ENCODE data around the gene GSTO2. TPM values are rescaled to one million over a fixed set of nuclear protein-coding genes. Genes with fewer than 3 reads are reported as not detected.

Gene GSTO2
- total and polyA plus RNA-seq, 5 experiments from 2014 or later: 0.15 to 2.0 (median 1.4) TPM

DNA sequence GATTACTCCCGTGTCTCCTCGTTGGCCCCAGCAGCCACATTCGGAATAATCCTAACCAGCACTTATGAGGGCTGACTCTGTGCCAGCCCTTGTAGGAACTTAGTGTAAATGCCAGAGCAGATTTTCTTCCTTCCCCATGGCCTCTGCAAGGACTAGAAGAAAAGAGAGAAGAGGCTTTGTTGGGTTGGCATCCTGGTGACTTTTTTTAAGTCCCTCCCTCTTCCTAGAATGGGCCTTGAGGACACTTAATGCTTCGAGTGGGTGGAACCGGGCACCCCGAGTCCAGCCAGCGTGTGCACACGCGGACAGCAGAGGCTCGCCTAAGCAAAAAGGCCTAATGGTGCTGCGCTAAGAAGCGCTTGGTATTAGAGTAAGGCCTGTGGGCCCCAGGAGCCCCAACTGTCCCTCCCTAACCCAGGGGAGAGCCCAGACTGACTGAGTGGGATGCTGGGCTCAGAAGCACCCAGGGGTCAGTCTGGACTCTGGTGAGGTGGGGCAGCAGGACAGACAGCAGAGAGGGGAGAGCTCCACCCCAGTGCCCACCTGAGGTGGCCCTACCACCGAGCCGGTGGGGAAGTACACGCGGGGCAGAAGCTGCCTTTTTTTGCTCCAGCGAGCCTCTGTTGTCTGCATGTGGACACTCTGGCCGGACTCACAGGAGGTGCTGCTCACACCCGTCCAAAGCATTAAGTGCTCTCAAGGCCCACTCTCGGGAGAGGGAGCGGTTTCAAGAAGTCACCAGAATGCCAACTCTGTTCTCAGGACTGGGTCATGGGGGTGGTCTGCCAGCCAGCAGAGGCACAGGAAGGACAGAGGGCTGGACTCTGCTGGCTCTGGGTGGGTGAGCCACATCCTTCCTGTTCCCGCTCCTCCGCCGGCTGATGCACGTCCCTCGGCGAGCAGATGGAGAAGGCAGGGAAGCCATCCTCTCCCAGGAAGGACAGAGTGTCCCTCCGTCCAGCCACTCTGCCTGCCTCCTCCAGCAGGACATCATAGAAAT lies 56.8 kb downstream of the GSTO2 start:
- Mint-ChIP-seq H3K9me3 (no peaks in the 10 kb centered on the region), H3K4me3 (peak overlapping the region; percentile 38 to 89 (median 84)), H3K27ac (peak overlapping the region; percentile 86 to 100 (median 94)), H3K36me3 (peaks cover 0 to under 1% (median 0%) of the 10 kb centered on the region in 3 donors), H3K27me3 (peaks cover 0 to 2% (median 0%) of the 10 kb centered on the region in 5 donors), H3K4me1 (peaks cover 61 to 100% (median 100%) of the 10 kb centered on the region in 4 donors)
- DNase-seq: no peak
- no peak for ATAC-seq
- POLR2A ChIA-PET: interaction anchor here (0.7 to 5.6 kb wide), 4 partner anchors 12 to 18 kb away, joined by 3 to 47 read pairs (median 18); partner anchors contain the start of gene ITPRIP

DNA sequence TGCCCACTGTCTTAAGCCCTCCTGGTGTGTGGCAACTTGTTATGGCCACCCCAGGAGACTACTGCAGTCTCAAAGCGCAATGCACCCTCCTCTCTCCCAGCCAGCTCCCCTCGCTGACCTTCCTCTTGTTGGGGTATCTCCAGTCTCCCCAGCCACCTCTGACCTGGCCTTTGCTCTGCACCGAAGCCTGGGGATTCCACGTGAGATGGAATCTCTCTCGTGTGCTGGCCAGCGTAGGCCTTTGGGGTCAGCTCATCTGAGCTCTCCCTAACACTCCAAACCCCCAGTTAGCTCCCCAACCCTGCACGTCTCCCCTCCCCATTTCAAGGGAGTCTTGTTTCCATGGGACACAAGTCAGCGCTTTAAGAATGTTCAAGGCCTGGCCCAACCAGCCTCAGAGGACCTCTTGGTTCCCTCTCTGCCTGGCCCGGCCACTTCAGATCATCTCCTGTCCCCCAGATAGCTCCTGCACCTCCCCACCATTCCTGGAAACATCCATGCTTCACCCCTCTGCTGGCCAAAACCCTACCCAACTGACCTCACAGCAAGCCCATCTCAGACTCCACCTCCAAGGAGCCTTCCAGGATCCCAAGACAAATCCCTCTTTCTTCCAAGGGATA lies 58.1 kb downstream of the GSTO2 start:
- no peaks in the 10 kb centered on the region for H3K9me3 Mint-ChIP-seq
- peak overlapping the region; percentile 46 to 89 (median 84) for H3K4me3 Mint-ChIP-seq
- no peak for DNase-seq
- H3K4me1 Mint-ChIP-seq: peaks cover 64 to 100% (median 99%) of the 10 kb centered on the region in 4 donors
- ATAC-seq: no peak
- H3K27me3 Mint-ChIP-seq: peaks cover 0 to 2% (median 0%) of the 10 kb centered on the region in 5 donors
- peak overlapping the region; percentile 80 to 100 (median 93) for H3K27ac Mint-ChIP-seq
- POLR2A ChIA-PET: interaction anchor here (1.0 to 5.6 kb wide), 5 partner anchors 11 to 58 kb away, joined by 3 to 47 read pairs (median 4); partner anchors contain the start of genes GSTO2 and ITPRIP
- peaks cover 0 to 10% (median 0%) of the 10 kb centered on the region in 3 donors for H3K36me3 Mint-ChIP-seq

DNA sequence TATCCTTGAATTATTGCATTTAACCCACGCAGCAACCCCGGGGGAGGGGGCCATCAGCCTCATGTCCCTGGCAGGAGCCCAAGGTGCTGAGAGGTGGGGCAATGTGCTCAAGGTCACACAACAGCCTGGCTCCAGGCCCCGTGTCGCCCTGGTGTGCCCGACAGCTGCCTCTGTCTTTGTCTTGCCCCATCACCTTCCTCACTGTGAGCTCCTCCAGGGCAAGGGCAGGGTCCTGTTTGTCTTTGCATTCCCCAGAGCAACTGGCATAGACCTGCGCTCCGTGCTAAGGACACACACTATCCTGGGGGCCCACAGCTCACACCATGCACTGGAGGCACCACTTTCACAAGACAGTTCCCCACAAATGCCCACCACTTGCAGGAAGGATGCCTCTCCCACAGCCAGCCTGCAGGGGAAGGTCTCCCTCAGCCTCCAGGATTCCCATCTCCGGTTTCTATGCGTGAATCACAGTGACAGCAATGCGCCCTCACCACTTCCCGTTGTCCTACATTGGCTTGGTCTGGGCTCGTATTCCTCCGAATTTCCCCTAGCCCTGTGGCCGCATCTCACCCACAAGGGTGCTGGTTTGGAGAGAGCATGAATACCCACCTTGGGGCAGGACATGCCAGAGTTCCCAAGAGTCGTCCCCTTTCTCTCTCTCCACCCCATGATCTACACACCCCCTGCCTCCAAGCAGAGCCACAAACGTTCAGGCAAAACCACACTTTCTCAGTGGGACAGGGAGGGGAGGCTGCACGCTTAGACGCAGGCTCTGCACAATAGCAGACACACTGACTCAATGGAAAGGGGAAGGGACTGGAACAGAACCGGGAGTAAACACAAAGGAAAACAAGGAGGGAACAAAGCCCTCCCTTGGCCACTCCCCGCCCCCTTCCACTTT lies 59.0 kb downstream of the GSTO2 start:
- Mint-ChIP-seq H3K36me3 (peaks cover 0 to 13% (median 0%) of the 10 kb centered on the region in 3 donors), H3K27ac (peak overlapping the region; percentile 94 to 100 (median 98)), H3K27me3 (peaks cover 0 to 2% (median 0%) of the 10 kb centered on the region in 5 donors)

DNA sequence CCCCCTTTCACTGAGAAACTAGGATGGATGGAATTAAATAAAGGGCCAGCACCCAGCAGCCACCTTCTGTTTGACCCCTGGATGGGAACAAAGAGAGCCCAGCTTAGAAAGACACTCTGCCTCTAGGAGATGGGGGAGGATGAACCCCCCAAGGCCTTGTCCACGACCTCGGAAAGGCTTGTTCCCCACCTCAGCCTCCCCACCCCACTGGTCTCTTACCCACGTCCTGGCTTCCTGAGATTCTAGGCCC lies 59.6 kb downstream of the GSTO2 start:
- peak overlapping the region; percentile 94 to 100 (median 98) for H3K27ac Mint-ChIP-seq
- peaks cover 0 to 14% (median 0%) of the 10 kb centered on the region in 3 donors for H3K36me3 Mint-ChIP-seq
- no peak for ATAC-seq
- POLR2A ChIA-PET: interaction anchor here (0.8 to 5.6 kb wide), 6 partner anchors 9 to 73 kb away, joined by 3 to 47 read pairs (median 4); partner anchors contain the start of genes GSTO1 and ITPRIP
- H3K4me3 Mint-ChIP-seq: peak overlapping the region; percentile 69 to 89 (median 86)
- no peaks in the 10 kb centered on the region for H3K9me3 Mint-ChIP-seq
- H3K27me3 Mint-ChIP-seq: peaks cover 0 to 2% (median 0%) of the 10 kb centered on the region in 5 donors
- DNase-seq: no peak
- H3K4me1 Mint-ChIP-seq: peaks cover 67 to 100% (median 97%) of the 10 kb centered on the region in 4 donors

More for the DNA sequence above, 59.0 kb downstream of the GSTO2 start:
- POLR2A ChIA-PET: interaction anchor here (0.8 to 5.6 kb wide), 6 partner anchors 9 to 20 kb away, joined by 3 to 47 read pairs (median 3); partner anchors contain the start of gene ITPRIP
- H3K4me3 Mint-ChIP-seq: peak overlapping the region; percentile 69 to 89 (median 86)
- peaks cover 62 to 100% (median 97%) of the 10 kb centered on the region in 4 donors for H3K4me1 Mint-ChIP-seq
- DNase-seq (no peak), ATAC-seq (no peak)
- no peaks in the 10 kb centered on the region for H3K9me3 Mint-ChIP-seq

DNA sequence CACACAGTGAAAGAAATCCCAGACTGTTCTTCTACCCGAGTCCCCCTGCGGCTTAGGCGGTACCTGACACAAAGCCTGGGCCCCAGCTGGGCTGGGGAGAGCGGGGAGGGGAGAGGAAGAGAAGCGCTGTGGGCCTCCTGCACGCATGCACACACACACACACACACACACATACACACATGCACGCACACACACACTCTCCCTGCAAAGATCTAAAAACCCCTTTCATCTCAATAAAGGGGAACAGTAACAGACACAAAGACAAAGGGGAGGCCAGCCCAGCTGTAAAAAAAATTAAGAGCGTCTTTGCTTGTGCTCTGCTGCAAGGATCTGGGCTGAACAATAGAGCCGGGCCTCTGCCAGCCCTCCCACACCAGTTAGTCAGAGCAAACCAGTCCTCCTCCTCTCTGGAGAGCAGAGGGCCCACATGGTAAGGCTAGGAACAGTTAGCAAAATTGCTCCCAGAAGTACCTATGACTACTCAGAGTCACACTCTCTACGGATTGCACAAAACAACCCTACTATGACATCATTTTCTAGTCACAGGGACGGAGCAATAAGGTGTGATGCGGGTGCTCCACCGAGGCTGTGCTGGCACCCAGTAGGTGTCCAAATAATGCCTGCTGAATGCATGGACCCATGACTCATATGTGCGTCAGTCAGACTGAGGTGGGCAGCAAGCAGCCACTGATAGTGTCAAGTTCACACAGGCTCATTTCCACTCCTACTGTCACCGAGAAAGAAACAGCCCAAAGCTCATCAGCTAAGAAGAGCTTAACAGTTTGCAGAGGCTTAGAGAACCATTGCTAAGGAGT lies 60.1 kb downstream of the GSTO2 start:
- DNase-seq (peak; percentile 48 to 91 (median 77)), ATAC-seq (peak; percentile 56 to 69)
- Mint-ChIP-seq H3K4me1 (peaks cover 62 to 100% (median 97%) of the 10 kb centered on the region in 4 donors), H3K9me3 (no peaks in the 10 kb centered on the region), H3K4me3 (peak overlapping the region; percentile 69 to 89 (median 86)), H3K27ac (peak overlapping the region; percentile 94 to 100 (median 98)), H3K36me3 (peaks cover 0 to 14% (median 0%) of the 10 kb centered on the region in 3 donors), H3K27me3 (peaks cover 0 to 2% (median 0%) of the 10 kb centered on the region in 5 donors)
- POLR2A ChIA-PET: interaction anchor here (0.6 to 5.6 kb wide), 9 partner anchors 9 to 74 kb away, joined by 3 to 47 read pairs (median 3); partner anchors contain the start of genes GSTO1 and ITPRIP

DNA sequence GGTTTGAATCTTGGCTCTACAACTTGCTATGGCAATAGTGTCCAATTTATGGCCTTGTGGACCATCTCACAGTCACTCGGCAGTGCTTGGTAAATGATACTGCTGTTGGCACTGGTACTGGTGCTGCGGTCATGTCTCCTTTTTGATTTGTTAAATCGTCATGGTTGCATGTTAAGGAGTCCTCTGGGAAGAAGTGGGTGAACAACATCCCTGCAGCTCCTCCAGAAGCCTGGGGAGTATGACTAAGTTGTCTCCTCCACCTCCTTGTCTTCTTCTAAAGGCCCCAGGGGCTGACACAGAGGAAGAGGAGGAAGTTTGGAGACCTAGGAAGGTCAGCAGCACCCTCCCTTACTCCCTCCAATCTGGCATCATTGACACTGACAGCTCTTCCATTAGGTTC lies 60.8 kb downstream of the GSTO2 start:
- POLR2A ChIA-PET: interaction anchor here (0.9 to 4.9 kb wide), 5 partner anchors 9 to 75 kb away, joined by 3 to 47 read pairs (median 3); partner anchors contain the start of genes GSTO1 and ITPRIP
- peak overlapping the region; percentile 94 to 100 (median 98) for H3K27ac Mint-ChIP-seq
- H3K4me1 Mint-ChIP-seq: peaks cover 60 to 100% (median 97%) of the 10 kb centered on the region in 4 donors
- DNase-seq (peak in 2 of 10 donors; percentile 19 to 24), ATAC-seq (no peak)
- H3K27me3 Mint-ChIP-seq: peaks cover 0 to 2% (median 0%) of the 10 kb centered on the region in 5 donors
- peaks cover 0 to 14% (median 0%) of the 10 kb centered on the region in 3 donors for H3K36me3 Mint-ChIP-seq
- no peaks in the 10 kb centered on the region for H3K9me3 Mint-ChIP-seq
- H3K4me3 Mint-ChIP-seq: peak overlapping the region; percentile 22 to 89 (median 86)

DNA sequence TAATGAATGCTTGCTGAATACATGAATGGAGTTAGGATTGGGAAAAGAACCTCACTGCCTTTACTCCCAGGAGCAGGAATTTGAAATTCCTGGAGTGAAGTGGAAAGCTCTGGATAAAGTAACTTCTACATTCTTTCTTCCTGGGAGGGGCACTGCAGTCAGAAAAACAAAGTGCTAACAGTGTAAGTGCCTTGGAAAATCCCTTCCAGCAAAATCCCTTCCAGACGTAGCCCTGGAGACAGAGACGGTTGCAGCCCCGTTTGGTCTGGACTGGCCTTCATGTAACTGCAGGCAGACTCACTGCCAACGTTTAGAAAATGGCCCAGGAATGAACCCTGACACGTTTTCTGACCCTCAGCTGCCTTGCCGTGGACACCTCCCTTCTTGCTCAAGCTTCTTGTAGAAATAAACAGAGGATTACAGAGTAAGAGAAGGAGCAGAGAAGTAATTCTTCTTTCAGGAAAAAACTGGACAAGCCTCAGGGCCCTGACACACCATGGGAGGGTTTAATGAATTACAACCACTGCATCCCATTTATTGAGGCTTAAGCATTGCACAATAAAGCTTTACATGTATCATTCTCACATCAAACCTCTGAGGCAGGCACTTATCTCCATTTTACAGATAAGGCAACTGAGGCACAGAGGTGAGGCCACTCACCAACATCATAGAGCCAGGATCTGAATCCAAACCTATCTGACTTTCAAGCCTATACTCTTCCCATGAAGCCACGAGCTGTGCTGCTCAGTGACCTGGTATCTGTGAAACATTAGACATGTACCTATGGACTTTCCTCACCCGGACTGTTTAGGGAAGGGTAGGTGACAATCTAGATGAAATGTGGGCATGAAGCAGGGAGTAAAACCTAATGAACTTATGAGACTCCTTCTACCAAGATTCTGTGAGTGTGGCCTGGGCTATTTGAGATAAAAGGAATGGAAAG lies 61.5 kb downstream of the GSTO2 start:
- Mint-ChIP-seq H3K36me3 (peaks cover 0 to 14% (median 0%) of the 10 kb centered on the region in 3 donors), H3K9me3 (no peaks in the 10 kb centered on the region), H3K4me3 (peak overlapping the region in 8 of 10 donors; percentile 24 to 85 (median 70)), H3K27me3 (peaks cover 0 to 2% (median 0%) of the 10 kb centered on the region in 5 donors), H3K27ac (peak overlapping the region; percentile 94 to 100 (median 98)), H3K4me1 (peaks cover 62 to 100% (median 97%) of the 10 kb centered on the region in 4 donors)
- POLR2A ChIA-PET: interaction anchor here (0.6 to 4.9 kb wide), 5 partner anchors 8 to 75 kb away, joined by 3 to 47 read pairs (median 3); partner anchors contain the start of genes GSTO1 and ITPRIP
- DNase-seq: peak in 1 of 10 donors; percentile 34
- ATAC-seq: no peak

DNA sequence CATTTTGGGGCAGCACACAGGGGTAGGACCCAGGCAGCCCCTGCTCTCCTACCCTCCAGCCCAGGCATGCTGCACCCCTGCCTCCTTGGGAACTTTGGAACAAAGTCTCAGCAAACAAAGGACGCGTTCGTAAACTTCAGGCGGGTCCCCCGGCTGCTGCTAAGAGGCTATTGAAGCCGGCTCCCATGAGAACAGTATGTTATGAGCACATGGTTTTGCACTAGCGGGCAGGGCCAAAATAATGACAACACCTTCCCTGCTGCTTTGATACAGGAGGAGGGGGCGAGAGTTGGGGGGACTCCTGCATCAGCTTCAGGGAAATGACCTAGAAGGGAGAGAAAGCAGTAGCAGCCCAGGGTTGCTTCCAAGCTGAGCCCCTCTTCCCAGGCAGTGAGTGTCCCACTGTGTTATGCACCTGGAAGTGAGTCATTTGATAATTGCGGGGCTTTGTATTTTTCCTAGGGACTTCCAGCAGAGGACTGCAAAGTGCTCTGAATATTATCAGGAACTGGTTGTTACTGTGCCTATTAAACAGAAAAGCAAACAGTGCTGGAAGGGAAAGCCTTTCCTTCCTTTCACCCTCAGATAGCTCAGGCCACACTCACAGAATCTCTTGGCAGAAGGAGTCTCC lies 62.3 kb downstream of the GSTO2 start:
- peaks cover 60 to 100% (median 96%) of the 10 kb centered on the region in 4 donors for H3K4me1 Mint-ChIP-seq
- peaks cover 0 to 2% (median 0%) of the 10 kb centered on the region in 5 donors for H3K27me3 Mint-ChIP-seq
- H3K36me3 Mint-ChIP-seq: peaks cover 0 to 14% (median 0%) of the 10 kb centered on the region in 3 donors
- POLR2A ChIA-PET: no interaction called here
- DNase-seq (peak in 1 of 10 donors; percentile 14), ATAC-seq (no peak)
- peak overlapping the region; percentile 61 to 100 (median 96) for H3K27ac Mint-ChIP-seq
- peak overlapping the region in 6 of 10 donors; percentile 1 to 81 (median 39) for H3K4me3 Mint-ChIP-seq
- H3K9me3 Mint-ChIP-seq: no peaks in the 10 kb centered on the region

DNA sequence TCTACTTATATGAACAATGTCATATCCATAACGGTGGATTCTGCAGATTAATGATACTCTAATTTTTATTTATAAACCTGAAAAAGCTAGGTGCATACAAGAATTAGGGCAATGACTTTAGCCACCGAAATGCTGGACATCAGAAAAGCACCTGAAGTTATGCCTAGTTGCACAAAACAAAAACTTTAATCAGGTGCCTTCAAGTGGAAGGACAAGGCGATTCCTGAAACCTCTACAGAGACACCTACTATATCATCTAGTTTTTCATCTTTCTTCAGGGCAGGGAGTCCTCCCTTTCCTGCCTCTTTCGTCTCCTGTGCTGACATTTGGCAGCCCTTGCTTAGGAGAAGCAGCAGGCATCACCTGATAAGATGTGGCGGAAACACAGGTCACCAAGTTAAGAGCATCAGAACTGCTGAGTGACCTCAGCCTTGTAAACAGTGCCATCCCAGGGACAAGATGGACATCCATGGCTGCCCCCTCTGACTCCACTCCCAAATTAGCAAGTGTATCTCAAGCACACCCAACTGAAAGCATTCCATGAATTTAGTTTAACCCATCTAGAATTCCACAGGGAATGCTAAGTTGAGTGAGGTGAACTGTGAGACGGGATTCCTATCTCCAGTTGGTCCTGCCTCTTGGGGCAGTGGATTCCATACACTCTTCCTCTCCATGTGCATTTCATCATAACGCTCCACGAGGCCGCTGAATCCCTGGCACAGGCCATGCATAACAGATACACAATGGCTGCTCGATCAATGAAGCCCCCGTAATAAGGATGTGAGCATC lies 63.5 kb downstream of the GSTO2 start:
- peaks cover 0 to 2% (median 0%) of the 10 kb centered on the region in 5 donors for H3K27me3 Mint-ChIP-seq
- peak overlapping the region; percentile 61 to 100 (median 76) for H3K4me3 Mint-ChIP-seq
- H3K9me3 Mint-ChIP-seq: no peaks in the 10 kb centered on the region
- no peak for DNase-seq
- H3K27ac Mint-ChIP-seq: peak overlapping the region; percentile 90 to 100 (median 98)
- H3K36me3 Mint-ChIP-seq: peaks cover 0 to 14% (median 0%) of the 10 kb centered on the region in 3 donors
- POLR2A ChIA-PET: interaction anchor here (1.4 to 7.6 kb wide), 2 partner anchors 10 to 25 kb away, joined by 3 to 93 read pairs; no protein-coding TSS in a partner anchor
- ATAC-seq: no peak
- H3K4me1 Mint-ChIP-seq: peaks cover 54 to 96% (median 93%) of the 10 kb centered on the region in 4 donors

Measured in naive thymus-derived CD8-positive, alpha-beta T cell (primary cell).